H9 (cell line): ENCODE measurements around the gene DCAF11. TPM values are rescaled to one million over a fixed set of nuclear protein-coding genes. Genes with fewer than 3 reads are reported as not detected.

Source experiments
- DNase-seq: peaks from one replicate; pipeline ENCODE4 v3.0.0-alpha.2; 2017
- H2AFZ ChIP-seq: one replicate; pipeline ENCODE4 v1.6.1; 2013; ENCODE audit warnings: mild to moderate bottlenecking, low read length, control low read depth, moderate library complexity
- H2AK5ac ChIP-seq: 2 replicates; pipeline ENCODE4 v1.6.1; 2013; ENCODE audit warnings: low read length, control low read depth, mixed read lengths; ENCODE audit not compliant: insufficient read length
- H2BK120ac ChIP-seq: one replicate; pipeline ENCODE4 v1.6.1; 2013; ENCODE audit warnings: low read depth, mild to moderate bottlenecking, low read length, control low read depth, inconsistent platforms; ENCODE audit not compliant: poor library complexity, severe bottlenecking
- H2BK12ac ChIP-seq: 2 replicates; pipeline ENCODE4 v1.6.1; 2013; ENCODE audit warnings: low read length, control low read depth, mixed read lengths, low read depth; ENCODE audit not compliant: insufficient read length
- H2BK15ac ChIP-seq: 2 replicates; pipeline ENCODE4 v1.6.1; 2013; ENCODE audit warnings: low read depth, low read length, control low read depth
- H2BK20ac ChIP-seq: one replicate; pipeline ENCODE4 v1.6.1; 2013; ENCODE audit warnings: low read depth, mild to moderate bottlenecking, low read length, control low read depth, inconsistent platforms; ENCODE audit not compliant: poor library complexity, severe bottlenecking
- H2BK5ac ChIP-seq: 2 replicates; pipeline ENCODE4 v1.6.1; 2013; ENCODE audit warnings: low read length, control low read depth, mixed read lengths; ENCODE audit not compliant: insufficient read length
- H3K14ac ChIP-seq: 2 replicates; pipeline ENCODE4 v1.6.1; 2013; ENCODE audit warnings: low read length, control low read depth; ENCODE audit not compliant: insufficient read depth
- H3K18ac ChIP-seq: 2 replicates; pipeline ENCODE4 v1.6.1; 2013; ENCODE audit warnings: low read depth, mild to moderate bottlenecking, mixed read lengths, low read length, control low read depth; ENCODE audit not compliant: insufficient read length
- H3K23ac ChIP-seq: 2 replicates; pipeline ENCODE4 v1.6.1; 2013; ENCODE audit warnings: low read length, control low read depth, mixed read lengths, low read depth; ENCODE audit not compliant: insufficient read length
- H3K23me2 ChIP-seq: 2 replicates; pipeline ENCODE4 v1.6.1; 2013; ENCODE audit warnings: low read depth, mild to moderate bottlenecking, mixed read lengths, low read length, control low read depth; ENCODE audit not compliant: insufficient read length, poor library complexity, severe bottlenecking
- H3K27ac ChIP-seq: 2 replicates; pipeline ENCODE4 v1.5.1; 2013; ENCODE audit warnings: low read length, control low read depth, mixed read lengths, low read depth; ENCODE audit not compliant: insufficient read length
- H3K27me3 ChIP-seq: 2 replicates; pipeline ENCODE4 v1.6.1; 2013; ENCODE audit warnings: low read length, control low read depth, inconsistent platforms; ENCODE audit not compliant: insufficient read depth
- H3K4ac ChIP-seq: 2 replicates; pipeline ENCODE4 v1.6.1; 2013; ENCODE audit warnings: low read depth, mild to moderate bottlenecking, control low read depth, inconsistent platforms, low read length, moderate library complexity
- H3K4me1 ChIP-seq: 2 replicates; pipeline ENCODE4 v1.6.1; 2013; ENCODE audit warnings: low read length, control low read depth, inconsistent platforms; ENCODE audit not compliant: insufficient read depth
- H3K4me2 ChIP-seq: 2 replicates; pipeline ENCODE4 v1.6.1; 2013; ENCODE audit warnings: low read length, control low read depth, mixed read lengths; ENCODE audit not compliant: insufficient read length, insufficient read depth
- H3K56ac ChIP-seq: 2 replicates; pipeline ENCODE4 v1.6.1; 2013; ENCODE audit warnings: low read depth, mild to moderate bottlenecking, mixed read lengths, low read length, control low read depth; ENCODE audit not compliant: insufficient read length
- H3K79me1 ChIP-seq: 2 replicates; pipeline ENCODE4 v1.6.1; 2013; ENCODE audit warnings: low read depth, mild to moderate bottlenecking, moderate library complexity, low read length, control low read depth, inconsistent platforms; ENCODE audit not compliant: insufficient read depth, poor library complexity, severe bottlenecking
- H3K79me2 ChIP-seq: 2 replicates; pipeline ENCODE4 v1.6.1; 2013; ENCODE audit warnings: low read length, control low read depth, inconsistent platforms; ENCODE audit not compliant: insufficient read depth
- H3K9ac ChIP-seq: 2 replicates; pipeline ENCODE4 v1.6.1; 2013; ENCODE audit warnings: low read length, control low read depth, mixed read lengths; ENCODE audit not compliant: insufficient read length; ENCODE audit errors: extremely low read depth
- H3K9me3 ChIP-seq: one replicate; pipeline ENCODE4 v1.6.1; 2013; ENCODE audit warnings: low read depth, low read length, inconsistent platforms; ENCODE audit not compliant: control insufficient read depth
- H3T11ph ChIP-seq: one replicate; pipeline ENCODE4 v1.6.1; 2013; ENCODE audit warnings: mild to moderate bottlenecking, low read length, control low read depth, inconsistent platforms
- H4K20me1 ChIP-seq: one replicate; pipeline ENCODE4 v1.6.1; 2013; ENCODE audit not compliant: control insufficient read depth, insufficient read length, insufficient read depth
- H4K5ac ChIP-seq: 2 replicates; pipeline ENCODE4 v1.6.1; 2013; ENCODE audit warnings: low read depth, mild to moderate bottlenecking, mixed read lengths, low read length, control low read depth; ENCODE audit not compliant: insufficient read length
- H4K8ac ChIP-seq: replicated peaks from 2 replicates; pipeline ENCODE4 v1.6.1; 2013; ENCODE audit warnings: low read length, control low read depth, mixed read lengths, low read depth; ENCODE audit not compliant: insufficient read length
- H4K91ac ChIP-seq: 2 replicates; pipeline ENCODE4 v1.6.1; 2013; ENCODE audit warnings: low read depth, mild to moderate bottlenecking, moderate library complexity, mixed read lengths, low read length, control low read depth; ENCODE audit not compliant: insufficient read length
- H3K27ac Mint-ChIP-seq, 3 experiments: 2 replicates in 2 of 3; 3 replicates in 1 of 3; pipeline ENCODE4 v1.8.0; 2020 to 2021; ENCODE audit warnings: mixed read lengths in 3 of 3, mild to moderate bottlenecking in 1 of 3, moderate library complexity in 1 of 3
- H3K27me3 Mint-ChIP-seq: 2 replicates; pipeline ENCODE4 v1.8.0; 2021; ENCODE audit warnings: low read depth, mild to moderate bottlenecking, moderate library complexity, mixed read lengths
- H3K36me3 Mint-ChIP-seq, 3 experiments: 2 replicates in 2 of 3; 3 replicates in 1 of 3; pipeline ENCODE4 v1.8.0; 2020 to 2021; ENCODE audit warnings: low read depth in 3 of 3, mixed read lengths in 3 of 3; ENCODE audit not compliant: insufficient read depth in 1 of 3
- H3K4me1 Mint-ChIP-seq, 2 experiments: 2 replicates each; pipeline ENCODE4 v1.8.0; 2020; ENCODE audit warnings: mixed read lengths in 2 of 2
- H3K4me3 Mint-ChIP-seq, 2 experiments: 2 replicates in 1 of 2; 3 replicates in 1 of 2; pipeline ENCODE4 v1.8.0; 2020 to 2021; ENCODE audit warnings: mild to moderate bottlenecking in 2 of 2, mixed read lengths in 2 of 2, moderate library complexity in 1 of 2
- H3K9me3 Mint-ChIP-seq, 2 experiments: 2 replicates in 1 of 2; 3 replicates in 1 of 2; pipeline ENCODE4 v1.8.0; 2020; ENCODE audit warnings: mild to moderate bottlenecking in 2 of 2, mixed read lengths in 2 of 2, moderate library complexity in 1 of 2
- CTCF ChIP-seq: fragments of 200-600 bp; sonication (generic); conservative IDR thresholded peaks from 3 replicates; pipeline ENCODE4 v1.8.0; 2021; ENCODE audit warnings: antibody characterized with exemption, mild to moderate bottlenecking
- WGBS: extraction: QIAGEN DNeasy Blood & Tissue Kit; methylation state at CpG from one replicate; pipeline ENCODE4 v1.1.7; 2013; ENCODE audit warnings: missing lambda C conversion rate, low lambda C conversion rate, mixed read lengths; ENCODE audit not compliant: insufficient read length; ENCODE audit errors: extremely low coverage; 5-methylcytosine and 5-hydroxymethylcytosine counted together
- total RNA-seq: library from RNA; stranded (reverse); gene quantifications from 2 replicates; pipeline ENCODE4 v1.2.1, GENCODE V29; 2021

The DCAF11 gene
- total RNA-seq, 1 experiment from 2014 or later, result 73.4 TPM

- Histone ChIP-seq H2BK20ac (no peak overlapping the region), H2AFZ (no peak overlapping the region), H2BK5ac (no peak overlapping the region), H4K8ac (no peak overlapping the region), H3K27me3 (no peaks in the 10 kb centered on the region; the same call in 1 of the 2 replicates), H2BK15ac (no peak overlapping the region), H2AK5ac (no peak overlapping the region), H3K79me1 (no peaks in the 10 kb centered on the region), H3K23ac (no peak overlapping the region), H3K79me2 (no peaks in the 10 kb centered on the region), H3K23me2 (peaks cover 4% of the 10 kb centered on the region), H3K18ac (no peak overlapping the region), H3T11ph (no peak overlapping the region), H3K9ac (no peak overlapping the region), H4K91ac (no peak overlapping the region), H4K20me1 (no peaks in the 10 kb centered on the region), H3K56ac (no peak overlapping the region), H3K4me1 (peaks cover 5% of the 10 kb centered on the region; the same call in 1 of the 2 replicates), H3K27ac (no peak overlapping the region), H2BK120ac (no peak overlapping the region), H3K14ac (no peak overlapping the region), H4K5ac (no peak overlapping the region), H3K4ac (no peak overlapping the region), H2BK12ac (no peak overlapping the region), H3K4me2 (no peak overlapping the region), H3K9me3 (no peaks in the 10 kb centered on the region)
- H3K9me3 Mint-ChIP-seq, result no peaks in the 10 kb centered on the region
- no peaks in the 10 kb centered on the region; a peak in 1 of 7 replicates for H3K36me3 Mint-ChIP-seq
- no peak overlapping the region for H3K27ac Mint-ChIP-seq
- no peak overlapping the region for H3K4me3 Mint-ChIP-seq
- no CpG with 5 or more reads among the region's 3 CpGs for WGBS
- TF ChIP-seq CTCF, result no peak
- H3K27me3 Mint-ChIP-seq, result peaks cover 32% of the 10 kb centered on the region
- peaks cover 30 to 35% of the 10 kb centered on the region in 2 experiments for H3K4me1 Mint-ChIP-seq
- DNase-seq, result no peak
Observed at GRCh38 chr14:24083462-24083861, 31.1 kb upstream of the DCAF11 start.
